Measurements from ENCODE around the gene PIGC.

Gene PIGC

GRCh38 chr1:172452536-172453152 is 8.8 kb upstream of the PIGC start:
- Histone ChIP-seq H3K4ac (ENCODE audit: low read length) (no peak overlapping the region), H3K27me3 (ENCODE audit: control insufficient read depth in 3 of 3, insufficient read depth in 3 of 3, low read depth in 1 of 3, low read length in 3 of 3) (no peaks in the 10 kb centered on the region), H4K91ac (ENCODE audit: low read depth, low read length, poor library complexity) (no peak overlapping the region), H3K18ac (ENCODE audit: low read length) (peak overlapping the region; percentile 25), H2BK12ac (ENCODE audit: low read length) (no peak overlapping the region), H4K8ac (ENCODE audit: low read depth, low read length) (no peak overlapping the region), H2AFZ (ENCODE audit: low read length) (peak overlapping the region; percentile 50), H2BK5ac (ENCODE audit: low read length) (no peak overlapping the region), H3K4me2 (ENCODE audit: insufficient read depth, low read length, poor library complexity, severe bottlenecking) (no peak overlapping the region), H3K27ac (replicated peaks; ENCODE audit: low read length) (peak overlapping the region; percentile 69), H3K14ac (ENCODE audit: low read length) (no peak overlapping the region), H3K4me1 (ENCODE audit: control insufficient read depth in 2 of 2, insufficient read depth in 1 of 2, low read depth in 1 of 2, low read length in 2 of 2) (peaks cover 10 to 17% of the 10 kb centered on the region in 2 donors), H3K79me1 (ENCODE audit: low read depth, low read length) (no peaks in the 10 kb centered on the region), H3K4me3 (ENCODE audit: low read length in 2 of 2) (no peak overlapping the region), H3K9ac (ENCODE audit: low read depth, low read length, poor library complexity) (no peak overlapping the region), H2BK15ac (ENCODE audit: low read length) (no peak overlapping the region), H2AK5ac (ENCODE audit: low read depth, low read length) (no peak overlapping the region), H3K9me3 (replicated peaks in 1 of 2; ENCODE audit: control insufficient read depth in 2 of 2, insufficient read depth in 1 of 2, low read depth in 1 of 2, low read length in 2 of 2) (no peaks in the 10 kb centered on the region), H3K23ac (ENCODE audit: low read depth, low read length, poor library complexity) (no peak overlapping the region), H3K36me3 (replicated peaks in 1 of 2; ENCODE audit: control insufficient read depth in 2 of 2, insufficient read depth in 2 of 2, low read length in 2 of 2) (no peaks in the 10 kb centered on the region), H2BK120ac (ENCODE audit: low read depth, low read length) (no peak overlapping the region)
- no CpG with 5 or more reads among the region's 7 CpGs for WGBS, 2 donors (ENCODE audit: extremely low coverage in 2 of 2, insufficient read length in 2 of 2, insufficient replicate concordance in 1 of 2)
- DNase-seq (ENCODE audit: low spot score): no peak

GRCh38 chr1:172451002-172451443 is 7.2 kb upstream of the PIGC start:
- Histone ChIP-seq H3K9me3 (replicated peaks in 1 of 2; ENCODE audit: control insufficient read depth in 2 of 2, insufficient read depth in 1 of 2, low read depth in 1 of 2, low read length in 2 of 2) (no peaks in the 10 kb centered on the region), H3K4me3 (ENCODE audit: low read length in 2 of 2) (no peak overlapping the region), H4K91ac (ENCODE audit: low read depth, low read length, poor library complexity) (no peak overlapping the region), H3K4me1 (ENCODE audit: control insufficient read depth in 2 of 2, insufficient read depth in 1 of 2, low read depth in 1 of 2, low read length in 2 of 2) (peaks cover 10 to 17% of the 10 kb centered on the region in 2 donors), H3K79me1 (ENCODE audit: low read depth, low read length) (no peaks in the 10 kb centered on the region), H3K36me3 (replicated peaks in 1 of 2; ENCODE audit: control insufficient read depth in 2 of 2, insufficient read depth in 2 of 2, low read length in 2 of 2) (no peaks in the 10 kb centered on the region), H2BK120ac (ENCODE audit: low read depth, low read length) (no peak overlapping the region), H3K14ac (ENCODE audit: low read length) (no peak overlapping the region), H2BK15ac (ENCODE audit: low read length) (no peak overlapping the region), H4K8ac (ENCODE audit: low read depth, low read length) (no peak overlapping the region), H2AK5ac (ENCODE audit: low read depth, low read length) (no peak overlapping the region), H2BK12ac (ENCODE audit: low read length) (no peak overlapping the region), H3K18ac (ENCODE audit: low read length) (peak overlapping the region; percentile 31), H3K9ac (ENCODE audit: low read depth, low read length, poor library complexity) (no peak overlapping the region), H3K27ac (replicated peaks; ENCODE audit: low read length) (peak overlapping the region; percentile 62), H2AFZ (ENCODE audit: low read length) (peak overlapping the region; percentile 83), H3K4me2 (ENCODE audit: insufficient read depth, low read length, poor library complexity, severe bottlenecking) (no peak overlapping the region), H3K4ac (ENCODE audit: low read length) (no peak overlapping the region), H2BK5ac (ENCODE audit: low read length) (no peak overlapping the region), H3K27me3 (ENCODE audit: control insufficient read depth in 3 of 3, insufficient read depth in 3 of 3, low read depth in 1 of 3, low read length in 3 of 3) (peaks cover 0 to 4% (median 0%) of the 10 kb centered on the region in 3 experiments), H3K23ac (ENCODE audit: low read depth, low read length, poor library complexity) (no peak overlapping the region)
- DNase-seq (ENCODE audit: low spot score): no peak
- no CpG with 5 or more reads among the region's 2 CpGs for WGBS, 2 donors (ENCODE audit: extremely low coverage in 2 of 2, insufficient read length in 2 of 2, insufficient replicate concordance in 1 of 2)

GRCh38 chr1:172450524-172450885 is 6.6 kb upstream of the PIGC start:
- Histone ChIP-seq H3K27ac (replicated peaks; ENCODE audit: low read length) (peak overlapping the region; percentile 62), H3K4me1 (ENCODE audit: control insufficient read depth in 2 of 2, insufficient read depth in 1 of 2, low read depth in 1 of 2, low read length in 2 of 2) (peaks cover 10 to 17% of the 10 kb centered on the region in 2 donors), H3K14ac (ENCODE audit: low read length) (no peak overlapping the region), H2BK15ac (ENCODE audit: low read length) (no peak overlapping the region), H3K4me3 (ENCODE audit: low read length in 2 of 2) (no peak overlapping the region), H2BK12ac (ENCODE audit: low read length) (no peak overlapping the region), H2BK5ac (ENCODE audit: low read length) (no peak overlapping the region), H3K23ac (ENCODE audit: low read depth, low read length, poor library complexity) (no peak overlapping the region), H2AFZ (ENCODE audit: low read length) (peak overlapping the region; percentile 83), H3K79me1 (ENCODE audit: low read depth, low read length) (no peaks in the 10 kb centered on the region), H3K18ac (ENCODE audit: low read length) (no peak overlapping the region), H3K9ac (ENCODE audit: low read depth, low read length, poor library complexity) (no peak overlapping the region), H4K8ac (ENCODE audit: low read depth, low read length) (no peak overlapping the region), H3K9me3 (replicated peaks in 1 of 2; ENCODE audit: control insufficient read depth in 2 of 2, insufficient read depth in 1 of 2, low read depth in 1 of 2, low read length in 2 of 2) (no peaks in the 10 kb centered on the region), H2AK5ac (ENCODE audit: low read depth, low read length) (no peak overlapping the region), H3K27me3 (ENCODE audit: control insufficient read depth in 3 of 3, insufficient read depth in 3 of 3, low read depth in 1 of 3, low read length in 3 of 3) (peaks cover 0 to 4% (median 0%) of the 10 kb centered on the region in 3 experiments), H2BK120ac (ENCODE audit: low read depth, low read length) (no peak overlapping the region), H3K4ac (ENCODE audit: low read length) (no peak overlapping the region), H4K91ac (ENCODE audit: low read depth, low read length, poor library complexity) (no peak overlapping the region), H3K36me3 (replicated peaks in 1 of 2; ENCODE audit: control insufficient read depth in 2 of 2, insufficient read depth in 2 of 2, low read length in 2 of 2) (no peaks in the 10 kb centered on the region), H3K4me2 (ENCODE audit: insufficient read depth, low read length, poor library complexity, severe bottlenecking) (no peak overlapping the region)
- no CpG with 5 or more reads among the region's 7 CpGs for WGBS, 2 donors (ENCODE audit: extremely low coverage in 2 of 2, insufficient read length in 2 of 2, insufficient replicate concordance in 1 of 2)
- no peak for DNase-seq (ENCODE audit: low spot score)

GRCh38 chr1:172449585-172450523 is 6.0 kb upstream of the PIGC start:
- H3K9ac ChIP-seq (ENCODE audit: low read depth, low read length, poor library complexity): no peak overlapping the region
- H3K27ac ChIP-seq (replicated peaks; ENCODE audit: low read length): peak overlapping the region; percentile 60
- peaks cover 0 to 4% (median 0%) of the 10 kb centered on the region in 3 experiments for H3K27me3 ChIP-seq (ENCODE audit: control insufficient read depth in 3 of 3, insufficient read depth in 3 of 3, low read depth in 1 of 3, low read length in 3 of 3)
- H3K9me3 ChIP-seq (replicated peaks in 1 of 2; ENCODE audit: control insufficient read depth in 2 of 2, insufficient read depth in 1 of 2, low read depth in 1 of 2, low read length in 2 of 2): no peaks in the 10 kb centered on the region
- H2AFZ ChIP-seq (ENCODE audit: low read length): peak overlapping the region; percentile 83
- no peak overlapping the region for H2AK5ac ChIP-seq (ENCODE audit: low read depth, low read length)
- no peaks in the 10 kb centered on the region for H3K36me3 ChIP-seq (replicated peaks in 1 of 2; ENCODE audit: control insufficient read depth in 2 of 2, insufficient read depth in 2 of 2, low read length in 2 of 2)
- H2BK120ac ChIP-seq (ENCODE audit: low read depth, low read length): no peak overlapping the region
- DNase-seq (ENCODE audit: low spot score): peak; percentile 54
- H3K4me3 ChIP-seq (ENCODE audit: low read length in 2 of 2): no peak overlapping the region
- no peaks in the 10 kb centered on the region for H3K79me1 ChIP-seq (ENCODE audit: low read depth, low read length)
- peak overlapping the region; percentile 13 for H3K18ac ChIP-seq (ENCODE audit: low read length)
- no peak overlapping the region for H2BK15ac ChIP-seq (ENCODE audit: low read length)
- H3K4me2 ChIP-seq (ENCODE audit: insufficient read depth, low read length, poor library complexity, severe bottlenecking): no peak overlapping the region
- no peak overlapping the region for H2BK5ac ChIP-seq (ENCODE audit: low read length)
- no peak overlapping the region for H2BK12ac ChIP-seq (ENCODE audit: low read length)
- no peak overlapping the region for H3K4ac ChIP-seq (ENCODE audit: low read length)
- H3K14ac ChIP-seq (ENCODE audit: low read length): no peak overlapping the region
- no peak overlapping the region for H4K8ac ChIP-seq (ENCODE audit: low read depth, low read length)
- peaks cover 10 to 17% of the 10 kb centered on the region in 2 donors for H3K4me1 ChIP-seq (ENCODE audit: control insufficient read depth in 2 of 2, insufficient read depth in 1 of 2, low read depth in 1 of 2, low read length in 2 of 2)
- WGBS, 2 donors (ENCODE audit: extremely low coverage in 2 of 2, insufficient read length in 2 of 2, insufficient replicate concordance in 1 of 2): no CpG with 5 or more reads among the region's 18 CpGs
- H3K23ac ChIP-seq (ENCODE audit: low read depth, low read length, poor library complexity): no peak overlapping the region
- H4K91ac ChIP-seq (ENCODE audit: low read depth, low read length, poor library complexity): no peak overlapping the region
